Activated CD4-positive, alpha-beta memory T cell treated with anti-CD3 and anti-CD28 coated beads for 36 hours (primary cell): ENCODE measurements around the gene TBC1D1. TPM values are rescaled to one million over a fixed set of nuclear protein-coding genes. Genes with fewer than 3 reads are reported as not detected.
A peak's percentile ranks its signal among the peaks of the same experiment; 100 is the strongest.

ENCODE experiments used
- CTCF ChIA-PET: fragments of 350-600 bp; sonication (Branson Sonifier 250); formaldehyde crosslinking; loops from one replicate; lab custom pipeline; 2021; ENCODE audit warnings: antibody characterized with exemption, inconsistent platforms; lab: Charles Lee
- POLR2A ChIA-PET: fragments of 350-600 bp; sonication (Branson Sonifier 250); formaldehyde crosslinking; loops from one replicate; lab custom pipeline; 2021; ENCODE audit warnings: antibody characterized with exemption; lab: Charles Lee
- DNase-seq: peaks from one replicate; pipeline ENCODE4 v3.0.0-alpha.2; 2020
- H3K27ac Mint-ChIP-seq: one replicate; pipeline ENCODE4 v1.8.0; 2021; ENCODE audit warnings: mixed read lengths
- H3K27me3 Mint-ChIP-seq: one replicate; pipeline ENCODE4 v1.8.0; 2021; ENCODE audit warnings: mixed read lengths
- H3K36me3 Mint-ChIP-seq: one replicate; pipeline ENCODE4 v1.8.0; 2021; ENCODE audit warnings: mixed read lengths
- H3K4me1 Mint-ChIP-seq: one replicate; pipeline ENCODE4 v1.8.0; 2021; ENCODE audit warnings: low read depth, mixed read lengths
- H3K4me3 Mint-ChIP-seq: one replicate; pipeline ENCODE4 v1.8.0; 2021; ENCODE audit warnings: mild to moderate bottlenecking, mixed read lengths
- H3K9me3 Mint-ChIP-seq: one replicate; pipeline ENCODE4 v1.8.0; 2021; ENCODE audit warnings: mixed read lengths
- intact Hi-C: fragments of 100-400 bp; cut with micrococcal nuclease; formaldehyde crosslinking; loops from one replicate; pipeline ENCODE4 v1.15.1; 2023
- total RNA-seq, 2 experiments: library from RNA; stranded (reverse); gene quantifications; one replicate each; pipeline ENCODE4 v1.2.3, GENCODE V29; 2021

Gene TBC1D1
- total RNA-seq, 2 experiments from 2014 or later, result 67.6 to 70.4 TPM

GRCh38 chr4:38141808-38142500, 251.1 kb downstream of the TBC1D1 start:
- no peaks in the 10 kb centered on the region for H3K9me3 Mint-ChIP-seq
- H3K4me3 Mint-ChIP-seq, result no peak overlapping the region
- ChIA-PET POLR2A (interaction anchor here (0.9 kb wide), 1 partner anchor 19 kb away, joined by 3 read pairs; no protein-coding TSS in a partner anchor), CTCF (interaction anchor here (1.1 kb wide), 1 partner anchor 63 kb away, joined by 3 read pairs; no protein-coding TSS in a partner anchor)
- DNase-seq, result peak; percentile 37
- no peaks in the 10 kb centered on the region for H3K27me3 Mint-ChIP-seq
- H3K27ac Mint-ChIP-seq, result peak overlapping the region; percentile 87
- H3K4me1 Mint-ChIP-seq, result peaks cover 23% of the 10 kb centered on the region
- H3K36me3 Mint-ChIP-seq, result peaks cover 26% of the 10 kb centered on the region
- intact Hi-C loops, result no loop called here

- no peaks in the 10 kb centered on the region for H3K27me3 Mint-ChIP-seq
- H3K27ac Mint-ChIP-seq, result no peak overlapping the region
- H3K4me1 Mint-ChIP-seq, result peaks cover 14% of the 10 kb centered on the region
- POLR2A ChIA-PET, result interaction anchor here (1.0 kb wide), 1 partner anchor 15 kb away, joined by 3 read pairs; no protein-coding TSS in a partner anchor
- intact Hi-C loops, result no loop called here
- H3K36me3 Mint-ChIP-seq, result peaks cover 9% of the 10 kb centered on the region
- DNase-seq, result no peak
- H3K4me3 Mint-ChIP-seq, result no peak overlapping the region
- no peaks in the 10 kb centered on the region for H3K9me3 Mint-ChIP-seq
- CTCF ChIA-PET, result interaction anchor here (1.4 kb wide), 2 partner anchors 11 kb away, joined by 3 to 5 read pairs; no protein-coding TSS in a partner anchor
Observed at GRCh38 chr4:38144031-38144430, 253.1 kb downstream of the TBC1D1 start.

- CTCF ChIA-PET, result interaction anchor here (1.4 kb wide), 2 partner anchors 10 to 12 kb away, joined by 3 to 5 read pairs; no protein-coding TSS in a partner anchor
- Mint-ChIP-seq H3K4me1 (peaks cover 14% of the 10 kb centered on the region), H3K27ac (no peak overlapping the region), H3K9me3 (no peaks in the 10 kb centered on the region), H3K36me3 (peaks cover 4% of the 10 kb centered on the region), H3K27me3 (no peaks in the 10 kb centered on the region), H3K4me3 (no peak overlapping the region)
- POLR2A ChIA-PET, result interaction anchor here (1.0 kb wide), 1 partner anchor 17 kb away, joined by 3 read pairs; no protein-coding TSS in a partner anchor
- intact Hi-C loops, result no loop called here
- no peak for DNase-seq
Observed at GRCh38 chr4:38145033-38145678, 254.3 kb downstream of the TBC1D1 start.

- Mint-ChIP-seq H3K36me3 (no peaks in the 10 kb centered on the region), H3K4me3 (no peak overlapping the region), H3K27ac (no peak overlapping the region), H3K9me3 (no peaks in the 10 kb centered on the region), H3K27me3 (no peaks in the 10 kb centered on the region), H3K4me1 (peaks cover 12% of the 10 kb centered on the region)
- POLR2A ChIA-PET, result interaction anchor here (1.2 kb wide), 1 partner anchor 14 kb away, joined by 3 read pairs; no protein-coding TSS in a partner anchor
- no peak for DNase-seq
- CTCF ChIA-PET, result interaction anchor here (1.4 kb wide), 2 partner anchors 10 to 13 kb away, joined by 3 to 5 read pairs; no protein-coding TSS in a partner anchor
- intact Hi-C loops, result no loop called here
Observed at GRCh38 chr4:38145741-38146140, 254.9 kb downstream of the TBC1D1 start.

- H3K9me3 Mint-ChIP-seq, result no peaks in the 10 kb centered on the region
- CTCF ChIA-PET, result no interaction called here
- no peaks in the 10 kb centered on the region for H3K27me3 Mint-ChIP-seq
- intact Hi-C loops, result no loop called here
- DNase-seq, result no peak
- peaks cover 12% of the 10 kb centered on the region for H3K4me1 Mint-ChIP-seq
- H3K4me3 Mint-ChIP-seq, result no peak overlapping the region
- POLR2A ChIA-PET, result interaction anchor here (1.2 kb wide), 1 partner anchor 15 kb away, joined by 3 read pairs; no protein-coding TSS in a partner anchor
- no peak overlapping the region for H3K27ac Mint-ChIP-seq
- H3K36me3 Mint-ChIP-seq, result no peaks in the 10 kb centered on the region
Observed at GRCh38 chr4:38146383-38146782, 255.5 kb downstream of the TBC1D1 start.

GRCh38 chr4:38149472-38149996, 258.6 kb downstream of the TBC1D1 start:
- intact Hi-C loops, result no loop called here
- Mint-ChIP-seq H3K27me3 (no peaks in the 10 kb centered on the region), H3K27ac (no peak overlapping the region), H3K4me3 (no peak overlapping the region), H3K36me3 (no peaks in the 10 kb centered on the region), H3K9me3 (no peaks in the 10 kb centered on the region), H3K4me1 (peaks cover 11% of the 10 kb centered on the region)
- DNase-seq, result no peak
- ChIA-PET CTCF (interaction anchor here (0.8 to 1.6 kb wide), 2 partner anchors 526 to 527 kb away, joined by 3 read pairs; no protein-coding TSS in a partner anchor), POLR2A (no interaction called here)

DNA sequence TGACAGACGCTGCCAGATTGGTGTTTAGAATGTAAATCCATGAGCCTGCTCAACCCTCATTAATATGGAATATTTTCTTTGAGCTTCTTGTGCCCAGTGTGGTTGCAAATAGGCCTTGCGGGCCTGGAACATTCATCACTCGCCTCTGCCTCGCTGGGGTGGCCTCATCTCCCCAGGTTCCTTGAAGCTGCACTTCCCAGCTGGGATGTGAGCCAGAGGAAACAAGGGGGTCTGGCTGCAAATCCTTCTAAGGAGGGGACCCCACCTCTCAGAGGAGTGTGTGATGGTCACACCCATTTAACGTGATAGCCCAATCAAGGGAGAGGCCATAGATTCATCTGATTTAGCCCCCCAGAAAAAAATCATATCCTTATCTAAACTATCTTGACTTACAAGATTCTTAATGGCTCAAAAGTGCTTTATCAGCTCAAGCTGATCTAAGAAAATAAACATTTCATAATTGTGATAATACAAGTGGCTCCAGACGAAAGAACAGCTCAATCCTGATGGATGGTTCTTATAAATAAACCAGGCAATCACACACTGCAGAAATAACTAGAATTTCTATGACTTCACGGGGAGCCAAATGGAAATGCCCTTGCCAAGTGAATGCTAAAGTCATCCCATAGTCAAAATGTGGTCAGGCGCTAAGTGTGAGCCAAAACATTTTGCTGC, 259.2 kb downstream of the TBC1D1 start:
- Mint-ChIP-seq H3K27me3 (no peaks in the 10 kb centered on the region), H3K4me1 (peaks cover 17% of the 10 kb centered on the region), H3K36me3 (no peaks in the 10 kb centered on the region), H3K9me3 (no peaks in the 10 kb centered on the region), H3K4me3 (no peak overlapping the region), H3K27ac (no peak overlapping the region)
- intact Hi-C loops, result no loop called here
- DNase-seq, result no peak
- ChIA-PET CTCF (interaction anchor here (0.8 to 1.6 kb wide), 2 partner anchors 525 to 526 kb away, joined by 3 read pairs; no protein-coding TSS in a partner anchor), POLR2A (no interaction called here)

- intact Hi-C loops, result no loop called here
- Mint-ChIP-seq H3K4me1 (peaks cover 20% of the 10 kb centered on the region), H3K27ac (no peak overlapping the region), H3K27me3 (no peaks in the 10 kb centered on the region), H3K9me3 (no peaks in the 10 kb centered on the region), H3K4me3 (no peak overlapping the region), H3K36me3 (no peaks in the 10 kb centered on the region)
- DNase-seq, result no peak
- CTCF ChIA-PET, result interaction anchor here (1.6 kb wide), 1 partner anchor 526 kb away, joined by 3 read pairs; no protein-coding TSS in a partner anchor
- POLR2A ChIA-PET, result no interaction called here
Observed at GRCh38 chr4:38150766-38151165, 259.9 kb downstream of the TBC1D1 start.

DNA sequence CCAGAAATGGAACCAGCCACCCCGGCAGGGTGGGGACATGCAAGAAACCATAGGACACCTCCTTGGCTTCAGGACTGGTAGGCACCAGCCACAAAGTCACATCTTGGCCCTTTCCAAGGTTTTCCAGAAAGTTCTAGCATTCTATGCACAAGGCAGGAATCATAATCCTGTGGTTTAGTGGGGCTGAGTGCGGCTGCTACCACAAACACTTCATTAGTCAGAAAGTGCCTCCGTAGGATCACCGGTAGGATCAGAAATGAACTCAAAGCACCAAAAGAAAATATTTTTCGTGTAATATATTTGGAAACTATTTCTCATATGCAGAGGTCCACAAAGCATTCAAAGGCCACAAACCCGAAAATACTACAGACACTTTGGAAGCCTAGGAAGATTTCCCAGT, 261.0 kb downstream of the TBC1D1 start:
- no peaks in the 10 kb centered on the region for H3K36me3 Mint-ChIP-seq
- H3K4me3 Mint-ChIP-seq, result no peak overlapping the region
- no peaks in the 10 kb centered on the region for H3K9me3 Mint-ChIP-seq
- no peaks in the 10 kb centered on the region for H3K27me3 Mint-ChIP-seq
- no peak for DNase-seq
- CTCF ChIA-PET, result no interaction called here
- H3K4me1 Mint-ChIP-seq, result peaks cover 25% of the 10 kb centered on the region
- POLR2A ChIA-PET, result interaction anchor here (1.1 kb wide), 1 partner anchor 20 kb away, joined by 3 read pairs; no protein-coding TSS in a partner anchor
- intact Hi-C loops, result no loop called here
- H3K27ac Mint-ChIP-seq, result no peak overlapping the region

DNA sequence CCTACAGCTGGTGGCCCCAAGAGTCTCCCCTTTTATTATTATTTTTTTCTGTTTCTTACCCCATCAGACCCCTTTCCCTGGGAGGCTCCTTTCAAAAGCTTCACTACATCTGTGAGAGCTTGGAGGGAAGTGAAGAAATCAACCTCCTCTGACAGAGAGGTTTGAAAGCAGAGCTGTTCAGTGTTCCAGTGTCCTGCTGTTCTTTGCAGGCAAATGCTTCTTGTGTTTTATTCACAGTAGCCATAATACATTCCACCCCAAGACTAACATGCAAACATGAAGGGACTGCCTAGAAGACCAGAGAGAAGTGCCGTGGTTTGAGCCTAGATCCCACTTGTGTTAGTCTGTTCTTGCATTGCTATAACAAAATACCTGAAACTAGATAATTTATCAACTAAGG, 261.4 kb downstream of the TBC1D1 start:
- H3K4me1 Mint-ChIP-seq, result peaks cover 27% of the 10 kb centered on the region
- DNase-seq, result no peak
- intact Hi-C loops, result no loop called here

GRCh38 chr4:38152721-38153386, 262.0 kb downstream of the TBC1D1 start:
- POLR2A ChIA-PET, result no interaction called here

More for the DNA sequence above, 261.4 kb downstream of the TBC1D1 start:
- Mint-ChIP-seq H3K4me3 (no peak overlapping the region), H3K27me3 (no peaks in the 10 kb centered on the region), H3K9me3 (no peaks in the 10 kb centered on the region), H3K27ac (no peak overlapping the region), H3K36me3 (no peaks in the 10 kb centered on the region)
- CTCF ChIA-PET, result interaction anchor here (1.3 kb wide), 1 partner anchor 27 kb away, joined by 3 read pairs; no protein-coding TSS in a partner anchor
- POLR2A ChIA-PET, result interaction anchor here (1.1 kb wide), 1 partner anchor 21 kb away, joined by 3 read pairs; no protein-coding TSS in a partner anchor

More at GRCh38 chr4:38152721-38153386, 262.0 kb downstream of the TBC1D1 start:
- Mint-ChIP-seq H3K27me3 (no peaks in the 10 kb centered on the region), H3K4me1 (peaks cover 30% of the 10 kb centered on the region), H3K4me3 (no peak overlapping the region), H3K27ac (no peak overlapping the region), H3K36me3 (no peaks in the 10 kb centered on the region), H3K9me3 (no peaks in the 10 kb centered on the region)
- CTCF ChIA-PET, result interaction anchor here (1.3 kb wide), 1 partner anchor 27 kb away, joined by 3 read pairs; no protein-coding TSS in a partner anchor
- intact Hi-C loops, result no loop called here
- DNase-seq, result no peak
